GM18858 (cell line): Measurements from ENCODE around the gene CCNB2.
"Not testable (repeated sequence)": the region's sequence is repeated elsewhere in the genome, so short reads cannot be mapped to it uniquely, and the experiment has no call there.

Experiments used
- ATAC-seq: cut with Tn5 transposase; IDR thresholded peaks from one replicate; pipeline ENCODE4 v1.9.1; 2021; ENCODE audit not compliant: unreplicated experiment

CCNB2 gene

GRCh38 chr15:59133929-59134427, 29.0 kb downstream of the CCNB2 start:
- no peak for ATAC-seq

GRCh38 chr15:59137566-59137965, 32.6 kb downstream of the CCNB2 start:
- ATAC-seq, result no peak

GRCh38 chr15:59138243-59138642, 33.3 kb downstream of the CCNB2 start:
- no peak for ATAC-seq

- ATAC-seq, result no peak
Observed at GRCh38 chr15:59140422-59141226, 35.7 kb downstream of the CCNB2 start.

- no peak for ATAC-seq
Observed at GRCh38 chr15:59143281-59143680, 38.3 kb downstream of the CCNB2 start.

GRCh38 chr15:59144594-59144993, 39.6 kb downstream of the CCNB2 start:
- ATAC-seq, result not testable (repeated sequence)

GRCh38 chr15:59147666-59148065, 42.7 kb downstream of the CCNB2 start:
- no peak for ATAC-seq

GRCh38 chr15:59148153-59148833, 43.3 kb downstream of the CCNB2 start:
- ATAC-seq, result no peak

GRCh38 chr15:59150185-59150584, 45.2 kb downstream of the CCNB2 start:
- no peak for ATAC-seq

GRCh38 chr15:59152694-59153450, 47.9 kb downstream of the CCNB2 start:
- no peak for ATAC-seq

- ATAC-seq, result no peak
Observed at GRCh38 chr15:59153466-59153865, 48.5 kb downstream of the CCNB2 start.

- no peak for ATAC-seq
Observed at GRCh38 chr15:59154243-59154642, 49.3 kb downstream of the CCNB2 start.

- no peak for ATAC-seq
Observed at GRCh38 chr15:59155431-59155830, 50.5 kb downstream of the CCNB2 start.

GRCh38 chr15:59157396-59157795, 52.5 kb downstream of the CCNB2 start:
- no peak for ATAC-seq

GRCh38 chr15:59157840-59158700, 53.1 kb downstream of the CCNB2 start:
- no peak for ATAC-seq

GRCh38 chr15:59158701-59159034, 53.7 kb downstream of the CCNB2 start:
- ATAC-seq, result no peak

GRCh38 chr15:59159210-59159609, 54.3 kb downstream of the CCNB2 start:
- ATAC-seq, result no peak

- ATAC-seq, result no peak
Observed at GRCh38 chr15:59160880-59161593, 56.1 kb downstream of the CCNB2 start.

GRCh38 chr15:59162080-59162479, 57.1 kb downstream of the CCNB2 start:
- not testable (repeated sequence) for ATAC-seq

- ATAC-seq, result no peak
Observed at GRCh38 chr15:59165726-59166125, 60.8 kb downstream of the CCNB2 start.
